WI38 (cell line): ENCODE measurements around the gene CACNA1G.

Experiments
- H3K4me3 ChIP-seq: 2 replicates; pipeline ENCODE4 v1.5.1; 2011; ENCODE audit warnings: low read depth, mild to moderate bottlenecking, control low read depth, low read length
- CTCF ChIP-seq: IDR thresholded peaks from 2 replicates; pipeline ENCODE4 v1.5.1; 2012; ENCODE audit warnings: low read depth, mild to moderate bottlenecking, control low read depth, low read length

CACNA1G gene

GRCh38 chr17:50584116-50584515 lies 23.6 kb downstream of the CACNA1G start:
- no peak overlapping the region for H3K4me3 ChIP-seq
- TF ChIP-seq CTCF = no peak

GRCh38 chr17:50584749-50585148 lies 24.2 kb downstream of the CACNA1G start:
- TF ChIP-seq CTCF = no peak
- no peak overlapping the region for H3K4me3 ChIP-seq

- H3K4me3 ChIP-seq = no peak overlapping the region
Measured at GRCh38 chr17:50585346-50585745, 24.8 kb downstream of the CACNA1G start.

GRCh38 chr17:50585891-50586290 lies 25.4 kb downstream of the CACNA1G start:
- no peak overlapping the region for H3K4me3 ChIP-seq
- TF ChIP-seq CTCF = no peak

More at GRCh38 chr17:50585346-50585745, 24.8 kb downstream of the CACNA1G start:
- no peak for TF ChIP-seq CTCF

- TF ChIP-seq CTCF = no peak
- H3K4me3 ChIP-seq = no peak overlapping the region
Measured at GRCh38 chr17:50586421-50587247, 26.1 kb downstream of the CACNA1G start.

- TF ChIP-seq CTCF = no peak
- H3K4me3 ChIP-seq = no peak overlapping the region
Measured at GRCh38 chr17:50587571-50587970, 27.1 kb downstream of the CACNA1G start.

GRCh38 chr17:50588391-50589049 lies 28.0 kb downstream of the CACNA1G start:
- no peak overlapping the region for H3K4me3 ChIP-seq
- no peak for TF ChIP-seq CTCF
